ENCODE data around the gene PTBP1.

PTBP1 gene

DNA sequence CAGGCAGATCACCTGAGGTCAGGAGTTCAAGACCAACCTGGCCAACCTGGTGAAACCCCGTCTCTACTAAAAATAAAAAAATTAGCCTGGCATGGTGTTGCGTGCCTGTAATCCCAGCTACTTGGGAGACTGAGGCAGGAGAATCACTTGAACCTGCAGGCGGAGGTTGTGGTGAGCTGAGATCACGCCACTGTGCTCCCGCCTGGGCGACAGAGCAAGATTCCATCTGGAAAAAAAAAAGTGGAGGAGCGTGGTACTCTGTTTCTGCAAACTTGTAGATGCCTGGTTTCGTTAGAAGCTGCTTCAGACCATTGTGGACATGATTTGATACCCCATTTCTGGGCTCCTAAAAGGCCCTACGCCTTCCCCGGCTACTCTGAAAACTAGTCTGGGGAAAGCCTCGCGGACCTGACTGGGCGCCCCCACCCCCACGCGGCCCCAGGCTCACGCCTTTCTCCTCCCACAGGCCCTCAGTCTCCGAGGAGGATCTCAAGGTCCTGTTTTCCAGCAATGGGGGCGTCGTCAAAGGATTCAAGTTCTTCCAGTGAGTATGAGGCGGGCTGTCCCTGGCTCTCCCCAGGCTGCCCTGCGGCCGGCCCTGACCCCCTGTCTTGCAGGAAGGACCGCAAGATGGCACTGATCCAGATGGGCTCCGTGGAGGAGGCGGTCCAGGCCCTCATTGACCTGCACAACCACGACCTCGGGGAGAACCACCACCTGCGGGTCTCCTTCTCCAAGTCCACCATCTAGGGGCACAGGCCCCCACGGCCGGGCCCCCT lies 13.0 kb downstream of the PTBP1 start:
- H3K27ac ChIP-seq: no peak overlapping the region
- no peak overlapping the region for H3K4me2 ChIP-seq
- H3K4me1 ChIP-seq: no peaks in the 10 kb centered on the region
- TF ChIP-seq Cebpa-rat (IDR thresholded peaks at IDR 0.05): no peak
- peaks cover 0 to 11% (median 0%) of the 10 kb centered on the region in 11 experiments; a peak in 2 of 22 replicates for H3K9me3 ChIP-seq (replicated peaks in 1 of 11)
- H4K20me1 ChIP-seq: peaks cover 83 to 100% (median 99%) of the 10 kb centered on the region in 11 experiments
- H3K36me3 ChIP-seq: peaks cover 82 to 99% (median 97%) of the 10 kb centered on the region in 11 experiments
- H3K27me3 ChIP-seq: no peaks in the 10 kb centered on the region
- H3K4me3 ChIP-seq: no peak overlapping the region
- no peak overlapping the region for H3K9ac ChIP-seq

DNA sequence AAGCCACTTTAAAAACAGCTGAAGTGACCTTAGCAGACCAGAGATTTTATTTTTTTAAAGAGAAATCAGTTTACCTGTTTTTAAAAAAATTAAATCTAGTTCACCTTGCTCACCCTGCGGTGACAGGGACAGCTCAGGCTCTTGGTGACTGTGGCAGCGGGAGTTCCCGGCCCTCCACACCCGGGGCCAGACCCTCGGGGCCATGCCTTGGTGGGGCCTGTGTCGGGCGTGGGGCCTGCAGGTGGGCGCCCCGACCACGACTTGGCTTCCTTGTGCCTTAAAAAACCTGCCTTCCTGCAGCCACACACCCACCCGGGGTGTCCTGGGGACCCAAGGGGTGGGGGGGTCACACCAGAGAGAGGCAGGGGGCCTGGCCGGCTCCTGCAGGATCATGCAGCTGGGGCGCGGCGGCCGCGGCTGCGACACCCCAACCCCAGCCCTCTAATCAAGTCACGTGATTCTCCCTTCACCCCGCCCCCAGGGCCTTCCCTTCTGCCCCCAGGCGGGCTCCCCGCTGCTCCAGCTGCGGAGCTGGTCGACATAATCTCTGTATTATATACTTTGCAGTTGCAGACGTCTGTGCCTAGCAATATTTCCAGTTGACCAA lies 13.7 kb downstream of the PTBP1 start:
- Histone ChIP-seq H3K9ac (no peak overlapping the region), H3K27me3 (no peaks in the 10 kb centered on the region), H3K27ac (no peak overlapping the region), H3K4me1 (no peaks in the 10 kb centered on the region), H3K36me3 (peaks cover 75 to 99% (median 93%) of the 10 kb centered on the region in 11 experiments), H3K4me3 (no peak overlapping the region), H4K20me1 (peaks cover 75 to 100% (median 97%) of the 10 kb centered on the region in 11 experiments), H3K9me3 (replicated peaks in 1 of 11) (peaks cover 0 to 11% (median 0%) of the 10 kb centered on the region in 11 experiments; a peak in 2 of 22 replicates), H3K4me2 (no peak overlapping the region)
- TF ChIP-seq Cebpa-rat (IDR thresholded peaks at IDR 0.05): no peak

DNA sequence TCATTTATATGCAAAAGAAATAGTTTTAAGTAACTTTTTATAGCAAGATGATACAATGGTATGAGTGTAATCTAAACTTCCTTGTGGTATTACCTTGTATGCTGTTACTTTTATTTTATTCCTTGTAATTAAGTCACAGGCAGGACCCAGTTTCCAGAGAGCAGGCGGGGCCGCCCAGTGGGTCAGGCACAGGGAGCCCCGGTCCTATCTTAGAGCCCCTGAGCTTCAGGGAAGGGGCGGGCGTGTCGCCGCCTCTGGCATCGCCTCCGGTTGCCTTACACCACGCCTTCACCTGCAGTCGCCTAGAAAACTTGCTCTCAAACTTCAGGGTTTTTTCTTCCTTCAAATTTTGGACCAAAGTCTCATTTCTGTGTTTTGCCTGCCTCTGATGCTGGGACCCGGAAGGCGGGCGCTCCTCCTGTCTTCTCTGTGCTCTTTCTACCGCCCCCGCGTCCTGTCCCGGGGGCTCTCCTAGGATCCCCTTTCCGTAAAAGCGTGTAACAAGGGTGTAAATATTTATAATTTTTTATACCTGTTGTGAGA lies 14.3 kb downstream of the PTBP1 start:
- Histone ChIP-seq H3K36me3 (peaks cover 69 to 94% (median 88%) of the 10 kb centered on the region in 11 experiments), H3K9ac (no peak overlapping the region), H3K4me2 (no peak overlapping the region), H3K4me1 (no peaks in the 10 kb centered on the region), H3K27me3 (no peaks in the 10 kb centered on the region), H3K27ac (no peak overlapping the region), H3K9me3 (replicated peaks in 1 of 11) (peaks cover 0 to 11% (median 0%) of the 10 kb centered on the region in 11 experiments; a peak in 2 of 22 replicates), H4K20me1 (peaks cover 69 to 95% (median 91%) of the 10 kb centered on the region in 11 experiments), H3K4me3 (no peak overlapping the region)
- TF ChIP-seq Cebpa-rat (IDR thresholded peaks at IDR 0.05): no peak

DNA sequence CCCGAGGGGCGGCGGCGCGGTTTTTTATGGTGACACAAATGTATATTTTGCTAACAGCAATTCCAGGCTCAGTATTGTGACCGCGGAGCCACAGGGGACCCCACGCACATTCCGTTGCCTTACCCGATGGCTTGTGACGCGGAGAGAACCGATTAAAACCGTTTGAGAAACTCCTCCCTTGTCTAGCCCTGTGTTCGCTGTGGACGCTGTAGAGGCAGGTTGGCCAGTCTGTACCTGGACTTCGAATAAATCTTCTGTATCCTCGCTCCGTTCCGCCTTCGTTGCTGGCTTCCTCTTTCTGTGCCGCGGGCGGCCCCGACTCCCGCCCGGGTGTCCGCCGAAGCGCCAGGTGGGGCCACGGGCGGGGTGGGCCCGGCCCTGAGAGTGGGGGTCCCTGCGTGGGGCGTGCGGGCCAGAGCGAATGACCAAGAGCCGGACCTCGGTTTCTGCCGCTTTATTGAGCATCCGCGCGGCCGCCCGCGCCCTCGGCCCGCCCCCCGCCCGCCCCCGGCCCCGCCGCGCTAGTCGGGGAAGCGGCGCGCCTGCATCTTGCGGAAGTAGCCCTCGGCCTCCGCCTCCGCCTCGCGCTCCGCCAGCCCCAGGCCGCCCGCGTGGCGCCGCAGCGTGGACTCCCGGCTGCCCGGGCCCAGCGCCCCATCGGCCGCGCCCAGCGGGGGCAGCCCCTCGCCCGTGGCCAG lies 14.9 kb downstream of the PTBP1 start:
- Histone ChIP-seq H3K4me2 (no peak overlapping the region), H3K9ac (no peak overlapping the region), H3K27me3 (no peaks in the 10 kb centered on the region), H3K9me3 (replicated peaks in 1 of 11) (peaks cover 0 to 11% (median 0%) of the 10 kb centered on the region in 11 experiments; a peak in 2 of 22 replicates), H3K27ac (no peak overlapping the region), H4K20me1 (peaks cover 63 to 89% (median 85%) of the 10 kb centered on the region in 11 experiments), H3K4me1 (no peaks in the 10 kb centered on the region), H3K4me3 (no peak overlapping the region), H3K36me3 (peaks cover 62 to 88% (median 82%) of the 10 kb centered on the region in 11 experiments)
- no peak for TF ChIP-seq Cebpa-rat (IDR thresholded peaks at IDR 0.05)

DNA sequence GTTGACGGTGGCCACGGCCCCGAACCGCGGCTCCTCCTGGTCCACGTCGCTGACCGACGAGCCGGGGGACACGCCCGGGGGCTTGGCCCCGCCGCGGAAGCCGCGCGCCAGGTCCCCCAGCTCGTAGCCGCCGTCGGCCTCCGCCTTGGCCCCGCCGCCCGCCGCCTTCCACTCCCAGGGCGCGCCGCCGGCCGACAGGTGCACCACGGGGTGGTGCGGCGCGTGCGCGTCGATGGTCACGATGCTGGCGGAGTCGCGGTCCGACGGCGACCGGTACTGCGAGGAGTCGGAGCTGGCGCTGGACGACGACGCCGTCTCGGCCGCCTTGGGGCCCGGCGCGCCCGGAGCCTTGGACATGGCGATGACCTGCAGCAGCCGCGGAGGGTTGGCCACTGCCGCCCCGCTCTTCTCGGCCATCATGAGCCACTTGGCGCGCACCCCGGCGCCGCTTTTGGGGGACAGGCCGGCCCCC lies 15.5 kb downstream of the PTBP1 start:
- Histone ChIP-seq H3K27ac (no peak overlapping the region), H3K27me3 (0 out of 22 replicates have a peak, but pooled peaks cover 0 to 4% (median 0%) of the 10 kb centered on the region in 11 experiments), H3K4me3 (no peak overlapping the region), H3K4me1 (no peaks in the 10 kb centered on the region), H3K4me2 (no peak overlapping the region), H3K9me3 (replicated peaks in 1 of 11) (peaks cover 0 to 11% (median 0%) of the 10 kb centered on the region in 11 experiments; a peak in 2 of 22 replicates), H3K36me3 (peaks cover 57 to 82% (median 76%) of the 10 kb centered on the region in 11 experiments), H4K20me1 (peaks cover 57 to 83% (median 79%) of the 10 kb centered on the region in 11 experiments), H3K9ac (no peak overlapping the region)
- TF ChIP-seq Cebpa-rat (IDR thresholded peaks at IDR 0.05): no peak

DNA sequence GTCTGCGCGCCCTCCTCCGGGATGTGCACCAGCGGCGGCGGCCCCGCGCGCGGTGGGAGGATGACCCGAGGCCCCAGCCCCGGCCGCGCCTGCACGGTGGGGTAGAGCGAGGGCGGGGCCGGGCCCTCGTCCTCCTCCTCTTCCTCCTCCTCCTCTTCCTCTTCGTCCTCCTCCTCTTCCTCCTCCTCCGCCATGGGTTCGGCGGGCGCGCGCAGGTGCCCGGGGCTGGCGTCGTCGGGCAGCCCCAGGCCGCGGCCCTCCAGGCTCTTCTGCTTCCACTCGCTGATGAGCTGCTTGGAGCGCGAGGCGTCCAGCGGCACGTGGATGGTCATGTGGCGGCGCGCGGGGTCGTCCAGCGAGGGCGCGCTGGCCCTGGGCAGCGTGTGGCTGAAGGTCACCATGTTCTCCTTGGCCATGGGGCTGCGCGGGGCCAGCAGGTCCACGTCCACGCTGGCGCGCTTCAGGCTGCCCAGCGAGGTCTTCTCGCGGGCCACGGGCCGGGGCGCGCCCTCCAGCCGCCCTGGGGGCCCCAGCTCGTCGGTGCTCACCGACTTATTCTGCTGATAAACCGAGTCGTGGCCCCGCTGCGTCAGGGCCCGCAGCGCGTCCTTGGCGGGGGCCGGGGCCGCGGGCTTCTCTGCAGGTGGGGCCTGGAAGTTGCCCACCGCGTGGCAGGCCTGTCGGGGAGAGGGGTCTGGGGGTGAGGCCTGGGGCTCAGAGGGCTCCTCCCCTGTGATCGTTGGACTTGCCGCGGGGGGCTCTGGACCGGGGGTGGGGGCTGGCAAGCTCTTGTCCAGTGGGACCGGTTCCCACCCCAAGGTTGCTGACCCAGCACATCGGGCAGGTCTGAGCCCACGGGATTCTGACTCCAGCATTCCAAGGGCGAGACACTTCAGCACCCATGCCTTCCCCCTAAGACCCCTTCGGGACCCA lies 16.2 kb downstream of the PTBP1 start:
- Histone ChIP-seq H3K4me1 (no peaks in the 10 kb centered on the region), H3K4me2 (no peak overlapping the region), H3K9ac (no peak overlapping the region), H3K27me3 (0 out of 22 replicates have a peak, but pooled peaks cover 0 to 4% (median 0%) of the 10 kb centered on the region in 11 experiments), H4K20me1 (peaks cover 51 to 76% (median 72%) of the 10 kb centered on the region in 11 experiments), H3K4me3 (no peak overlapping the region), H3K27ac (no peak overlapping the region), H3K9me3 (replicated peaks in 1 of 11) (peaks cover 0 to 11% (median 0%) of the 10 kb centered on the region in 11 experiments; a peak in 2 of 22 replicates), H3K36me3 (peaks cover 51 to 75% (median 70%) of the 10 kb centered on the region in 11 experiments)
- no peak for TF ChIP-seq Cebpa-rat (IDR thresholded peaks at IDR 0.05)

DNA sequence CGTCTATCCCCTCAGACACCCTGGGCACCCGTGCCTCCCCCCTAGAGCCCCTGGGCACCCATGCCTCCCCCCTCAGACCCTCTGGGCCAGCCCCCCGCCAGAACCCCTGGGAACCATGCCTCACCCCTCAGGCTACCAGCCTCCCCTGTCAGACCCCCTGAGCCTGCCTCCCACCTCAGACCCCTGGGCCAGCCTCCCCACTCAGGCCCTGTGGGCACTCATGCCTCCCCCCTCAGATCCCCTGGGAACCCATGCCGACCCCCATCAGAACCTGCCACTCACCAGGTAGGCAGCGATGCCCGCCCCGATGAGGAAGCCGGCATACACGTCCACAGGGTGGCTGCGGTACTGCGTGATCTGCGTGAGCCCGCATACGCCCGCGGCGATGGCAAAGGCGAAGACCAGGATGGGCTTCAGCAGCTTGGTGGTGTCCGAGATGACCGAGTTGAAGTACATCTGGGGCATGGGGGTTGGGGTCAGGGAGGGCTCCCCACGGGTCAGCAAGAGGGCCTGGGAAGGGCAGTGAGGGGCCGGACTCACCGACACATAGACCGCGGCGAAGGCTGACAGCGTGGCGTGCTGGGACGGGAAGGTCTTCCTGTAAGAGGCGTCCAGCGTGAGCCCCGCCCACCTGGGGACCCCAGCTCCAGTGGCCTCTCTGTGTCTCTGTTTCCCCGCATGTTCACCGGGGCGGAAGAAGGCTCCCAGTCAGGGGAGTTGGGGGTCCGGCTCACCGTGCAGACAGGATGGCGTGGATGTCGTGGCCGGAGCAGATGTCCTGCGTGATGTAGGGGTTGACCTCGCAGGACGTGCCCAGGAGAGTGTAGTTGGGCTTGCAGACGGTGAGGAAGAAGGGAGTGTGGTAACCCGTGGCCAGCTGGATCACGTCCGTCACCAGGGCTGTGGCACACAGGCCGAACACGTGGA lies 17.2 kb downstream of the PTBP1 start:
- Histone ChIP-seq H3K4me3 (no peak overlapping the region), H3K4me2 (no peak overlapping the region), H3K27ac (no peak overlapping the region), H3K4me1 (no peaks in the 10 kb centered on the region), H3K27me3 (peaks cover 0 to 6% (median under 1%) of the 10 kb centered on the region in 11 experiments; a peak in 13 of 22 replicates), H4K20me1 (peaks cover 42 to 66% (median 63%) of the 10 kb centered on the region in 11 experiments), H3K9ac (no peak overlapping the region), H3K9me3 (replicated peaks in 1 of 11) (peaks cover 0 to 11% (median 0%) of the 10 kb centered on the region in 11 experiments; a peak in 2 of 22 replicates), H3K36me3 (peaks cover 41 to 65% (median 60%) of the 10 kb centered on the region in 11 experiments)
- TF ChIP-seq Cebpa-rat (IDR thresholded peaks at IDR 0.05): no peak
